H54 (cell line): ENCODE measurements around the gene SKA2.
A peak's percentile ranks its signal among the peaks of the same experiment; 100 is the strongest.
"Not testable (repeated sequence)": the region's sequence is repeated elsewhere in the genome, so short reads cannot be mapped to it uniquely, and the experiment has no call there.

ENCODE experiments used
- DNase-seq: peaks from one replicate; pipeline ENCODE4 v3.0.0; 2011; ENCODE audit warnings: low spot score, mixed read lengths; ENCODE audit not compliant: insufficient read length
- FAIRE-seq: peaks from 3 replicates; lab custom pipeline; 2011; peaks lifted over from hg19 to GRCh38; lab: Jason Lieb, UNC
- POLR2A ChIP-seq: IDR thresholded peaks from 2 replicates; pipeline ENCODE4 v1.6.1; 2011; ENCODE audit warnings: low read depth, mild to moderate bottlenecking, low read length

The SKA2 gene

GRCh38 chr17:59094861-59095530 is 60.0 kb downstream of the SKA2 start:
- FAIRE-seq, result peak; percentile 58
- no peak for TF ChIP-seq POLR2A

GRCh38 chr17:59093702-59094231 is 61.2 kb downstream of the SKA2 start:
- FAIRE-seq, result peak; percentile 90
- TF ChIP-seq POLR2A, result no peak
- DNase-seq, result peak; percentile 27

More at GRCh38 chr17:59094861-59095530, 60.0 kb downstream of the SKA2 start:
- DNase-seq, result no peak

GRCh38 chr17:59093145-59093701 is 61.8 kb downstream of the SKA2 start:
- no peak for TF ChIP-seq POLR2A
- FAIRE-seq, result no peak
- no peak for DNase-seq

GRCh38 chr17:59090593-59090992 is 64.4 kb downstream of the SKA2 start:
- FAIRE-seq, DNase-seq: not testable (repeated sequence)

GRCh38 chr17:59084154-59084553 is 70.8 kb downstream of the SKA2 start:
- FAIRE-seq, result peak; percentile 90
- no peak for TF ChIP-seq POLR2A
- DNase-seq, result no peak

GRCh38 chr17:59074494-59074893 is 80.5 kb downstream of the SKA2 start:
- FAIRE-seq (peak; percentile 76), DNase-seq (no peak)
- no peak for TF ChIP-seq POLR2A

GRCh38 chr17:59073972-59074371 is 81.0 kb downstream of the SKA2 start:
- FAIRE-seq (peak; percentile 76), DNase-seq (no peak)
- TF ChIP-seq POLR2A, result no peak

- no peak for TF ChIP-seq POLR2A
- FAIRE-seq (peak; percentile 69), DNase-seq (no peak)
Measured at GRCh38 chr17:59069856-59070255, 85.1 kb downstream of the SKA2 start.

- TF ChIP-seq POLR2A, result no peak
- FAIRE-seq, result no peak
- DNase-seq, result no peak
Measured at GRCh38 chr17:59067756-59068155, 87.2 kb downstream of the SKA2 start.

- no peak for FAIRE-seq
- no peak for TF ChIP-seq POLR2A
- no peak for DNase-seq
Measured at GRCh38 chr17:59067340-59067739, 87.6 kb downstream of the SKA2 start.

- FAIRE-seq (peak; percentile 61), DNase-seq (no peak)
- no peak for TF ChIP-seq POLR2A
Measured at GRCh38 chr17:59062509-59062908, 92.5 kb downstream of the SKA2 start.
